ENCODE data around the gene SUN3.

GRCh38 chr7:47954231-47954911 lies 74.5 kb downstream of the SUN3 start:
- TF ChIP-seq CTCF (IDR thresholded peaks at IDR 0.05; ENCODE audit: poor library complexity, severe bottlenecking) (no peak), POLR2AphosphoS5 (IDR thresholded peaks at IDR 0.05) (no peak), SMC3 (conservative IDR thresholded peaks at IDR 0.05; ENCODE audit: poor library complexity) (no peak), EZH2 (IDR thresholded peaks at IDR 0.05; ENCODE audit: borderline replicate concordance, insufficient read depth, low read length, poor library complexity, severe bottlenecking) (no peak)
